Loucy (cell line): Measurements from ENCODE around the gene GLYATL1B.
"Not testable (repeated sequence)": the region's sequence is repeated elsewhere in the genome, so short reads cannot be mapped to it uniquely, and the experiment has no call there.

Experiments used
- EZH2phosphoT487 ChIP-seq: fragments of 200-600 bp; IDR thresholded peaks from 2 replicates; pipeline ENCODE4 v1.6.1; 2018; ENCODE audit warnings: antibody characterized with exemption, mild to moderate bottlenecking, moderate library complexity, borderline replicate concordance
- TF ChIP-seq, protein P1 (sequence below): fragments of 200-600 bp; sonication (generic); conservative IDR thresholded peaks from 2 replicates; pipeline ENCODE4 v1.5.1; 2014; ENCODE audit warnings: mild to moderate bottlenecking, antibody characterized with exemption, low read length

DNA sequence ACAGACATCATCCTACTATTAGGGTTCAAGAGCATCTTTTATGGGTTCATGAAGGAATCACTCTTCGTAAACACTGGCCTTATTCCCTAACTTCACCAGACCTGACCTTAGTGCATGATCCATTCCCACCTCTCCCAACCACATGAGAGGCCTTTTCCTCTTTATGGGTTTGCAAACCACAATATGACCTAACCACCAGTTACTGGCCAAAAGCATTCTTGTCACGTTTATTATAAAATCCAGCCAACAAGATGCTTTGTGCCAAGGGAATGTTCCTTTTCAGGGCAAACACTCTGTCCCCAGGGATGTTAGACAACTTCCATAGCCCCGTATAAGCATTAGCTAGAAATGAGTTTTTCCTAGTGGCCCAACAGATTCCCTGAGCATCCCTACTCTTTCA lies 26.0 kb upstream of the GLYATL1B start:
- TF ChIP-seq, protein P1, sequence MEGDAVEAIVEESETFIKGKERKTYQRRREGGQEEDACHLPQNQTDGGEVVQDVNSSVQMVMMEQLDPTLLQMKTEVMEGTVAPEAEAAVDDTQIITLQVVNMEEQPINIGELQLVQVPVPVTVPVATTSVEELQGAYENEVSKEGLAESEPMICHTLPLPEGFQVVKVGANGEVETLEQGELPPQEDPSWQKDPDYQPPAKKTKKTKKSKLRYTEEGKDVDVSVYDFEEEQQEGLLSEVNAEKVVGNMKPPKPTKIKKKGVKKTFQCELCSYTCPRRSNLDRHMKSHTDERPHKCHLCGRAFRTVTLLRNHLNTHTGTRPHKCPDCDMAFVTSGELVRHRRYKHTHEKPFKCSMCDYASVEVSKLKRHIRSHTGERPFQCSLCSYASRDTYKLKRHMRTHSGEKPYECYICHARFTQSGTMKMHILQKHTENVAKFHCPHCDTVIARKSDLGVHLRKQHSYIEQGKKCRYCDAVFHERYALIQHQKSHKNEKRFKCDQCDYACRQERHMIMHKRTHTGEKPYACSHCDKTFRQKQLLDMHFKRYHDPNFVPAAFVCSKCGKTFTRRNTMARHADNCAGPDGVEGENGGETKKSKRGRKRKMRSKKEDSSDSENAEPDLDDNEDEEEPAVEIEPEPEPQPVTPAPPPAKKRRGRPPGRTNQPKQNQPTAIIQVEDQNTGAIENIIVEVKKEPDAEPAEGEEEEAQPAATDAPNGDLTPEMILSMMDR: not testable (repeated sequence)
- not testable (repeated sequence) for TF ChIP-seq EZH2phosphoT487
